HepG2 (cell line): ENCODE measurements around the gene ARHGAP25. TPM values are rescaled to one million over a fixed set of nuclear protein-coding genes. Genes with fewer than 3 reads are reported as not detected.

Experiments
- JUNB ChIP-seq: sonication (generic); formaldehyde crosslinking; IDR thresholded peaks from 2 replicates; pipeline ENCODE4 v1.8.0; 2022; ENCODE audit warnings: missing genetic modification reagents, mild to moderate bottlenecking, borderline replicate concordance
- MTF2 ChIP-seq: sonication (generic); formaldehyde crosslinking; IDR thresholded peaks from 2 replicates; pipeline ENCODE4 v1.5.0; 2020; ENCODE audit warnings: missing genetic modification reagents, borderline replicate concordance
- PHF20 ChIP-seq: sonication (generic); formaldehyde crosslinking; IDR thresholded peaks from 2 replicates; pipeline ENCODE4 v1.5.0; 2020; ENCODE audit warnings: mild to moderate bottlenecking, missing genetic modification reagents
- POLR2G ChIP-seq: fragments of 200-400 bp; formaldehyde crosslinking; IDR thresholded peaks from 2 replicates; pipeline ENCODE4 v1.6.1; 2018; ENCODE audit warnings: mild to moderate bottlenecking, low read depth, low read length, moderate library complexity
- RAD51 ChIP-seq: fragments of 450-650 bp; IDR thresholded peaks from 2 replicates; pipeline ENCODE4 v1.6.1; 2016; ENCODE audit warnings: borderline replicate concordance
- RORA ChIP-seq: sonication (generic); formaldehyde crosslinking; IDR thresholded peaks from 2 replicates; pipeline ENCODE4 v1.5.0; 2020; ENCODE audit warnings: mild to moderate bottlenecking, missing genetic modification reagents, moderate library complexity
- SRF ChIP-seq: IDR thresholded peaks from 2 replicates; pipeline ENCODE4 v1.6.1; 2011; ENCODE audit warnings: mild to moderate bottlenecking, low read depth, low read length, moderate library complexity
- SYNCRIP ChIP-seq: fragments of 200-400 bp; formaldehyde crosslinking; IDR thresholded peaks from 2 replicates; pipeline ENCODE4 v1.6.1; 2018; ENCODE audit warnings: mild to moderate bottlenecking, low read depth, low read length; ENCODE audit not compliant: insufficient read depth
- TAF15 ChIP-seq: fragments of 200-400 bp; formaldehyde crosslinking; IDR thresholded peaks from one replicate; pipeline ENCODE4 v1.6.1; 2018; ENCODE audit warnings: mild to moderate bottlenecking, low read depth, low read length; ENCODE audit not compliant: poor library complexity, severe bottlenecking
- TCF7 ChIP-seq: sonication (generic); IDR thresholded peaks from 2 replicates; pipeline ENCODE4 v1.6.1; 2016; ENCODE audit warnings: antibody characterized with exemption, low read depth
- ZFP62 ChIP-seq: sonication (generic); formaldehyde crosslinking; IDR thresholded peaks from 2 replicates; pipeline ENCODE4 v1.4.0; 2020; ENCODE audit warnings: missing genetic modification reagents
- ZNF138 ChIP-seq: sonication (generic); formaldehyde crosslinking; IDR thresholded peaks from 2 replicates; pipeline ENCODE4 v1.5.0; 2020; ENCODE audit warnings: mild to moderate bottlenecking, low read depth, missing genetic modification reagents
- ZNF430 ChIP-seq: sonication (generic); formaldehyde crosslinking; IDR thresholded peaks from 2 replicates; pipeline ENCODE4 v1.9.0; 2021; ENCODE audit warnings: mild to moderate bottlenecking, missing genetic modification reagents
- polyA plus RNA-seq, 8 experiments: library from polyadenylated mRNA; depleted of rRNA in 3 of 8; stranded (reverse) in 7 of 8; unstranded in 1 of 8; fragments of >200 nt; fragmentation: Illumina TruSeq in 4 of 8; extraction: Trizol in 4 of 8; gene quantifications; 2 replicates each; pipeline versions ENCODE4 v1.2.1 to v1.2.3, GENCODE V29; 2011 to 2016; ENCODE audit warnings: low read depth in 4 of 8, missing spikeins in 1 of 8, mixed read lengths in 1 of 8; ENCODE audit not compliant: insufficient read depth in 1 of 8
- total RNA-seq, 5 experiments: library from RNA; depleted of rRNA; stranded (reverse); fragments of >200 nt; fragmentation: Illumina TruSeq; extraction: Trizol; gene quantifications; 2 replicates each; pipeline ENCODE4 v1.2.3, GENCODE V29; 2016; ENCODE audit warnings: low read depth in 1 of 5
- TF ChIP-seq, protein P1 (sequence below): sonication (generic); formaldehyde crosslinking; IDR thresholded peaks from 2 replicates; pipeline ENCODE4 v1.4.0; 2020; ENCODE audit warnings: missing genetic modification reagents
- TF ChIP-seq, protein P2 (sequence below): IDR thresholded peaks from 2 replicates; pipeline ENCODE4 v1.6.1; 2016
- TF ChIP-seq, protein P3 (sequence below): sonication (generic); formaldehyde crosslinking; IDR thresholded peaks from 2 replicates; pipeline ENCODE4 v1.8.0; 2022; ENCODE audit warnings: mild to moderate bottlenecking, missing genetic modification reagents
- TF ChIP-seq, protein P4 (sequence below): sonication (generic); formaldehyde crosslinking; IDR thresholded peaks from 2 replicates; pipeline ENCODE4 v1.4.0; 2020; ENCODE audit warnings: mild to moderate bottlenecking, missing genetic modification reagents
- TF ChIP-seq, protein P5 (sequence below): sonication (generic); formaldehyde crosslinking; IDR thresholded peaks from 2 replicates; pipeline ENCODE4 v1.4.0; 2020; ENCODE audit warnings: missing genetic modification reagents
- TF ChIP-seq, protein P6 (sequence below): IDR thresholded peaks from 2 replicates; pipeline ENCODE4 v1.6.1; 2016; ENCODE audit warnings: low read depth, control low read depth

ARHGAP25 gene
- total and polyA plus RNA-seq, 2 of the 13 experiments (the other 11 are each of a cell fraction or from before 2014, with no cell fraction given), result not detected

DNA sequence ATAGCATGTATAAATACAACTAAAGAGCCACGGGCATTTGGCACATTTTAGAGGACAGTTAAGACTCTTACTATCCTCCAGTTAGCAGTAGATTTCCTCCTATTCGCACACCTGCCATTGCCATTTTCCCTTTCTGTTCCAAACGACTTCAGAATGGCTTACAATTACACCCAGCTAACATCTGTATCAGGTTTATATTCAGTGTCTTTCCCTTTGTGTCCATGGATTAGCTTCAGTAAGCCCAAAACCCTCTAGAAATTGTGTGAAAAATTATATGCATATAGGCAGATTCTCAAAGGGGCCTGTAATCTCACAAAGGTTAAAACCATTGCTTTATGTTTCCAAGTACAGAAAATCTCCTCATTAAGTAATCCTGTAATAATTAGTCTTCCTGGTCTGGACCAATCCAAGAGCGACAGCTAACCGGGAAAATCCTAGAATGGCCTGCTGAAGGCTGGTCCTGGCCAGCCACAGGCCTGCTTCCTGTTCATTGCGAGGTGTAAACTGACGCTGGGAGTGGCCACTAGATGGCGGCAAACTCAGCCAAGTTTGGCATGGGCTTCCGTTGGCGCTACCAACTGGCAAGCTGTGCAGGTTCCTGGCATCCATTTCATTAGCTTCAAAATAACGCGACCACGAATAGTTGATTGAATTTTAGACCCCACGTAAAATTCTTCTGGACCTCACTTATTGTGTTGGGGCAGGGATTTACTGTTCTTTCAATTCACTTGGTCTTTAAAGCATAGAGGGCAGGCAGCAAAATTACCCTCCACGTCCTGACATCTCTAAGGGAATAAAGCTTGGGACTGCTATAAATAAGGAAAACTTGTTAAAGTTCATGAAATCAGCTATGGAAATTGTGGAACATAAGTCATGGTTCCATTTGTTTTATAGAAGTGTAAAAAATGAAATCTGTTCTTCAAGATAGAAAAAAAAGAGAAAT, 17.1 kb downstream of the ARHGAP25 start (continued):
- TF ChIP-seq MTF2 (CRISPR knock-in tag) (no peak), TAF15 (no peak), RORA (no peak), POLR2G (no peak), SYNCRIP (no peak), ZNF430 (CRISPR knock-in tag) (no peak), TCF7 (no peak), JUNB (CRISPR knock-in tag) (no peak), SRF (peak; percentile 89), ZFP62 (CRISPR knock-in tag) (no peak), PHF20 (CRISPR knock-in tag) (no peak), ZNF138 (CRISPR knock-in tag) (no peak), RAD51 (no peak)
- TF ChIP-seq, protein P1, sequence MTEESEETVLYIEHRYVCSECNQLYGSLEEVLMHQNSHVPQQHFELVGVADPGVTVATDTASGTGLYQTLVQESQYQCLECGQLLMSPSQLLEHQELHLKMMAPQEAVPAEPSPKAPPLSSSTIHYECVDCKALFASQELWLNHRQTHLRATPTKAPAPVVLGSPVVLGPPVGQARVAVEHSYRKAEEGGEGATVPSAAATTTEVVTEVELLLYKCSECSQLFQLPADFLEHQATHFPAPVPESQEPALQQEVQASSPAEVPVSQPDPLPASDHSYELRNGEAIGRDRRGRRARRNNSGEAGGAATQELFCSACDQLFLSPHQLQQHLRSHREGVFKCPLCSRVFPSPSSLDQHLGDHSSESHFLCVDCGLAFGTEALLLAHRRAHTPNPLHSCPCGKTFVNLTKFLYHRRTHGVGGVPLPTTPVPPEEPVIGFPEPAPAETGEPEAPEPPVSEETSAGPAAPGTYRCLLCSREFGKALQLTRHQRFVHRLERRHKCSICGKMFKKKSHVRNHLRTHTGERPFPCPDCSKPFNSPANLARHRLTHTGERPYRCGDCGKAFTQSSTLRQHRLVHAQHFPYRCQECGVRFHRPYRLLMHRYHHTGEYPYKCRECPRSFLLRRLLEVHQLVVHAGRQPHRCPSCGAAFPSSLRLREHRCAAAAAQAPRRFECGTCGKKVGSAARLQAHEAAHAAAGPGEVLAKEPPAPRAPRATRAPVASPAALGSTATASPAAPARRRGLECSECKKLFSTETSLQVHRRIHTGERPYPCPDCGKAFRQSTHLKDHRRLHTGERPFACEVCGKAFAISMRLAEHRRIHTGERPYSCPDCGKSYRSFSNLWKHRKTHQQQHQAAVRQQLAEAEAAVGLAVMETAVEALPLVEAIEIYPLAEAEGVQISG (CRISPR knock-in tag), result 0 out of 2 replicates have a peak, but pooled peaks have one; percentile 46
- TF ChIP-seq, protein P2, sequence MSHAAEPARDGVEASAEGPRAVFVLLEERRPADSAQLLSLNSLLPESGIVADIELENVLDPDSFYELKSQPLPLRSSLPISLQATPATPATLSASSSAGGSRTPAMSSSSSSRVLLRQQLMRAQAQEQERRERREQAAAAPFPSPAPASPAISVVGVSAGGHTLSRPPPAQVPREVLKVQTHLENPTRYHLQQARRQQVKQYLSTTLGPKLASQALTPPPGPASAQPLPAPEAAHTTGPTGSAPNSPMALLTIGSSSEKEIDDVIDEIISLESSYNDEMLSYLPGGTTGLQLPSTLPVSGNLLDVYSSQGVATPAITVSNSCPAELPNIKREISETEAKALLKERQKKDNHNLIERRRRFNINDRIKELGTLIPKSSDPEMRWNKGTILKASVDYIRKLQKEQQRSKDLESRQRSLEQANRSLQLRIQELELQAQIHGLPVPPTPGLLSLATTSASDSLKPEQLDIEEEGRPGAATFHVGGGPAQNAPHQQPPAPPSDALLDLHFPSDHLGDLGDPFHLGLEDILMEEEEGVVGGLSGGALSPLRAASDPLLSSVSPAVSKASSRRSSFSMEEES (CRISPR knock-in tag), result no peak
- TF ChIP-seq, protein P3, sequence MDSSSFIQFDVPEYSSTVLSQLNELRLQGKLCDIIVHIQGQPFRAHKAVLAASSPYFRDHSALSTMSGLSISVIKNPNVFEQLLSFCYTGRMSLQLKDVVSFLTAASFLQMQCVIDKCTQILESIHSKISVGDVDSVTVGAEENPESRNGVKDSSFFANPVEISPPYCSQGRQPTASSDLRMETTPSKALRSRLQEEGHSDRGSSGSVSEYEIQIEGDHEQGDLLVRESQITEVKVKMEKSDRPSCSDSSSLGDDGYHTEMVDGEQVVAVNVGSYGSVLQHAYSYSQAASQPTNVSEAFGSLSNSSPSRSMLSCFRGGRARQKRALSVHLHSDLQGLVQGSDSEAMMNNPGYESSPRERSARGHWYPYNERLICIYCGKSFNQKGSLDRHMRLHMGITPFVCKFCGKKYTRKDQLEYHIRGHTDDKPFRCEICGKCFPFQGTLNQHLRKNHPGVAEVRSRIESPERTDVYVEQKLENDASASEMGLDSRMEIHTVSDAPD (CRISPR knock-in tag), result 0 out of 2 replicates have a peak, but pooled peaks have one; percentile 36
- TF ChIP-seq, protein P4, sequence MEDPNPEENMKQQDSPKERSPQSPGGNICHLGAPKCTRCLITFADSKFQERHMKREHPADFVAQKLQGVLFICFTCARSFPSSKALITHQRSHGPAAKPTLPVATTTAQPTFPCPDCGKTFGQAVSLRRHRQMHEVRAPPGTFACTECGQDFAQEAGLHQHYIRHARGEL (CRISPR knock-in tag), result peak; percentile 66; the same call in 1 of the 2 replicates
- TF ChIP-seq, protein P5, sequence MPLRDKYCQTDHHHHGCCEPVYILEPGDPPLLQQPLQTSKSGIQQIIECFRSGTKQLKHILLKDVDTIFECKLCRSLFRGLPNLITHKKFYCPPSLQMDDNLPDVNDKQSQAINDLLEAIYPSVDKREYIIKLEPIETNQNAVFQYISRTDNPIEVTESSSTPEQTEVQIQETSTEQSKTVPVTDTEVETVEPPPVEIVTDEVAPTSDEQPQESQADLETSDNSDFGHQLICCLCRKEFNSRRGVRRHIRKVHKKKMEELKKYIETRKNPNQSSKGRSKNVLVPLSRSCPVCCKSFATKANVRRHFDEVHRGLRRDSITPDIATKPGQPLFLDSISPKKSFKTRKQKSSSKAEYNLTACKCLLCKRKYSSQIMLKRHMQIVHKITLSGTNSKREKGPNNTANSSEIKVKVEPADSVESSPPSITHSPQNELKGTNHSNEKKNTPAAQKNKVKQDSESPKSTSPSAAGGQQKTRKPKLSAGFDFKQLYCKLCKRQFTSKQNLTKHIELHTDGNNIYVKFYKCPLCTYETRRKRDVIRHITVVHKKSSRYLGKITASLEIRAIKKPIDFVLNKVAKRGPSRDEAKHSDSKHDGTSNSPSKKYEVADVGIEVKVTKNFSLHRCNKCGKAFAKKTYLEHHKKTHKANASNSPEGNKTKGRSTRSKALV (CRISPR knock-in tag), result 0 out of 2 replicates have a peak, but pooled peaks have one; percentile 31
- TF ChIP-seq, protein P6, sequence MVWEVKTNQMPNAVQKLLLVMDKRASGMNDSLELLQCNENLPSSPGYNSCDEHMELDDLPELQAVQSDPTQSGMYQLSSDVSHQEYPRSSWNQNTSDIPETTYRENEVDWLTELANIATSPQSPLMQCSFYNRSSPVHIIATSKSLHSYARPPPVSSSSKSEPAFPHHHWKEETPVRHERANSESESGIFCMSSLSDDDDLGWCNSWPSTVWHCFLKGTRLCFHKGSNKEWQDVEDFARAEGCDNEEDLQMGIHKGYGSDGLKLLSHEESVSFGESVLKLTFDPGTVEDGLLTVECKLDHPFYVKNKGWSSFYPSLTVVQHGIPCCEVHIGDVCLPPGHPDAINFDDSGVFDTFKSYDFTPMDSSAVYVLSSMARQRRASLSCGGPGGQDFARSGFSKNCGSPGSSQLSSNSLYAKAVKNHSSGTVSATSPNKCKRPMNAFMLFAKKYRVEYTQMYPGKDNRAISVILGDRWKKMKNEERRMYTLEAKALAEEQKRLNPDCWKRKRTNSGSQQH, result no peak
